ENCODE data around the gene PODN.

PODN gene

GRCh38 chr1:53076165-53076564 is 14.2 kb downstream of the PODN start:
- no peak for DNase-seq (ENCODE audit: extremely low read depth, low read depth)
- TF ChIP-seq CTCF (IDR thresholded peaks at IDR 0.05; ENCODE audit: low read depth, low read length, missing control alignments): no peak
- no peak overlapping the region for H3K4me3 ChIP-seq (replicated peaks; ENCODE audit: low read depth, low read length)

GRCh38 chr1:53076721-53077598 is 14.9 kb downstream of the PODN start:
- no peak for TF ChIP-seq CTCF (IDR thresholded peaks at IDR 0.05; ENCODE audit: low read depth, low read length, missing control alignments)
- no peak overlapping the region for H3K4me3 ChIP-seq (replicated peaks; ENCODE audit: low read depth, low read length)
- DNase-seq (ENCODE audit: extremely low read depth, low read depth): no peak

GRCh38 chr1:53077599-53077965 is 15.6 kb downstream of the PODN start:
- no peak overlapping the region for H3K4me3 ChIP-seq (replicated peaks; ENCODE audit: low read depth, low read length)
- DNase-seq (ENCODE audit: extremely low read depth, low read depth): no peak
- no peak for TF ChIP-seq CTCF (IDR thresholded peaks at IDR 0.05; ENCODE audit: low read depth, low read length, missing control alignments)

GRCh38 chr1:53078333-53079101 is 16.5 kb downstream of the PODN start:
- no peak for DNase-seq (ENCODE audit: extremely low read depth, low read depth)
- no peak for TF ChIP-seq CTCF (IDR thresholded peaks at IDR 0.05; ENCODE audit: low read depth, low read length, missing control alignments)

GRCh38 chr1:53079251-53079650 is 17.2 kb downstream of the PODN start:
- TF ChIP-seq CTCF (IDR thresholded peaks at IDR 0.05; ENCODE audit: low read depth, low read length, missing control alignments): no peak
- H3K4me3 ChIP-seq (replicated peaks; ENCODE audit: low read depth, low read length): no peak overlapping the region
- no peak for DNase-seq (ENCODE audit: extremely low read depth, low read depth)

More at GRCh38 chr1:53078333-53079101, 16.5 kb downstream of the PODN start:
- H3K4me3 ChIP-seq (replicated peaks; ENCODE audit: low read depth, low read length): no peak overlapping the region

GRCh38 chr1:53080041-53080440 is 18.0 kb downstream of the PODN start:
- TF ChIP-seq CTCF (IDR thresholded peaks at IDR 0.05; ENCODE audit: low read depth, low read length, missing control alignments): no peak
- DNase-seq (ENCODE audit: extremely low read depth, low read depth): no peak
- no peak overlapping the region for H3K4me3 ChIP-seq (replicated peaks; ENCODE audit: low read depth, low read length)
